Cardiac fibroblast (primary cell): ENCODE data around the gene FSD2.
A peak's percentile ranks its signal among the peaks of the same experiment; 100 is the strongest.

Experiments used
- DNase-seq, 2 donors: peaks; one replicate each; pipeline versions ENCODE4 v3.0.0 to v3.0.0-alpha.2; 2010; ENCODE audit warnings: low read depth in 2 of 2
- H3K4me3 ChIP-seq, 2 donors: replicated peaks in 1 of 2; 1 replicate in 1 of 2; 2 replicates in 1 of 2; pipeline ENCODE4 v1.5.1; 2011; ENCODE audit warnings: low read depth in 2 of 2, low read length in 2 of 2, mild to moderate bottlenecking in 2 of 2, moderate library complexity in 1 of 2
- TF ChIP-seq, protein P1 (sequence below): IDR thresholded peaks from one replicate; pipeline ENCODE4 v1.5.1; 2011; ENCODE audit warnings: low read depth, mild to moderate bottlenecking, low read length, inconsistent platforms

The FSD2 gene

DNA sequence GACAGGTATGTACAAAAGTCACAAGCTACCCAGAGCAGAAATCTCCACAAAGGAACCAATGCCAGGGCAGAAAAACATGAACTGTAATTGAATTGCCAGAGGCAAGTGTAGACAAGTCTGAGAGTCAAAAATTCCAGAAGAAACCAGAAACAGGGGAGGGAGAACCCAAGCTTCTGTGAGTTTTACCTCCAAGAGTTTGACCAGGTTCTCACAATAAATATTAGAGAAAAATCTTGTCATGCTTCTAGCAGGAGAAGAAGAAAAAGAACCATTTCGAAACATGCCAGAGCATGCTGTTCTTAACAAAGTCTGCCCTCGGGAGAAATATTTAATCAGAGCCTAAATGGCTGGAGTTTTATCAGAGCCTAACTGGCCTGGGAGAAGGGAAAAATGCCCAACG, 63.7 kb downstream of the FSD2 start:
- TF ChIP-seq, protein P1, sequence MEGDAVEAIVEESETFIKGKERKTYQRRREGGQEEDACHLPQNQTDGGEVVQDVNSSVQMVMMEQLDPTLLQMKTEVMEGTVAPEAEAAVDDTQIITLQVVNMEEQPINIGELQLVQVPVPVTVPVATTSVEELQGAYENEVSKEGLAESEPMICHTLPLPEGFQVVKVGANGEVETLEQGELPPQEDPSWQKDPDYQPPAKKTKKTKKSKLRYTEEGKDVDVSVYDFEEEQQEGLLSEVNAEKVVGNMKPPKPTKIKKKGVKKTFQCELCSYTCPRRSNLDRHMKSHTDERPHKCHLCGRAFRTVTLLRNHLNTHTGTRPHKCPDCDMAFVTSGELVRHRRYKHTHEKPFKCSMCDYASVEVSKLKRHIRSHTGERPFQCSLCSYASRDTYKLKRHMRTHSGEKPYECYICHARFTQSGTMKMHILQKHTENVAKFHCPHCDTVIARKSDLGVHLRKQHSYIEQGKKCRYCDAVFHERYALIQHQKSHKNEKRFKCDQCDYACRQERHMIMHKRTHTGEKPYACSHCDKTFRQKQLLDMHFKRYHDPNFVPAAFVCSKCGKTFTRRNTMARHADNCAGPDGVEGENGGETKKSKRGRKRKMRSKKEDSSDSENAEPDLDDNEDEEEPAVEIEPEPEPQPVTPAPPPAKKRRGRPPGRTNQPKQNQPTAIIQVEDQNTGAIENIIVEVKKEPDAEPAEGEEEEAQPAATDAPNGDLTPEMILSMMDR, result no peak
- no peak overlapping the region for H3K4me3 ChIP-seq
- no peak for DNase-seq

DNA sequence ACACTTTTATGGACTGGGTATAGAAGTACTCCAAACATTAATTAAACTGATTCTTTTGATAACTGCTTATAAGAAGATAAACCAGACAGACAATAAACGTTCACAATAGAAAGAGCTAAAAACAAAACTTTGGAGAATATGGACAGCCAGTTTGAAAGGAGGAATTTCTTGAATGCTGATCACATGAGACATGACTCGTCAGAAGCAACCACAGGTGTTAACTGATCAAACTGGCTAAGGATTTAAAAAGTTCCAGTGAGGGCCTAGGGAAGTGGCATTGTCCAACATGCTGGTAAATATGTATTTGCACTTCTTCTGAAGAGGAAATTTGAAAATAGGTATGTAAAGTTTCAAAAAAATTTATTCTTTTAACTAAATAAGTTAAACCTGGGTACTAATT, 66.8 kb downstream of the FSD2 start:
- no peak overlapping the region for H3K4me3 ChIP-seq
- TF ChIP-seq, protein P1, result no peak
- DNase-seq, result peak in 1 of 2 donors; percentile 6

DNA sequence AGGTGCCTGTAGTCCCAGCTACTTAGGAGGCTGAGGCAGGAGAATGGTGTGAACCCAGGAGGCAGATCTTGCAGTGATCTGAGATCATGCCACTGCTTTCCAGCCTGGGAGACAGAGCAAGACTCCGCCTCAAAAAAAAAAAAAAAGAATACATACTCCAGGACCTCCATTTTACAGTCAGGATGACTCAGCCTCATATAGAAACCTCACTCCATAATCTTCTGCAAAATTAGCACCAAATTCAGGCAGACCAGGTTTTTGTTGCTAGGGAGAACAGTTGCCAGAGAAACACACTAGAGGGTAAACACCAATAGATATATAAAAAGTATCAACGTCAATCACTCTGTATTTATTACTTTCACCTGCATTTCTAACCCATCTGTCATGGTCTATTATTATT, 67.9 kb downstream of the FSD2 start:
- no peak overlapping the region for H3K4me3 ChIP-seq
- TF ChIP-seq, protein P1, result no peak
- no peak for DNase-seq

DNA sequence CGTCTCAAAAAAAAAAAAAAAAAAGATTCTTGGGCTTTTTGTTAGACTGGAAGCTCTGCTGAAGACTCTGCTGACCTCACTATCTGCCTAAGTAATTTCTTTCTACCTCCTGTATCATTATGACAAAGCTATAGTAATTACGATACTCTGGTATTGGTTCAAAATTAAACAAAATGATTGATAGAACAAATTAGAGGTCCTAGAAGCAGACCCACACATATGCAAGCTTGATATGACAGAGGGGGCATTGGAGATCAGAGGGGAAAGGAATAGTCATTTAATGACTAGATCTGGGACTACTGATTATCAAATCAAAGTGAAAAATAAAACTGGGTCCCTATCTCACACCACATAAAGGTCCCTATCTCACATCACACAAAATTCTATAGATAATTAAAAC, 74.3 kb downstream of the FSD2 start:
- H3K4me3 ChIP-seq, result no peak overlapping the region
- DNase-seq, result no peak
- TF ChIP-seq, protein P1, result no peak

DNA sequence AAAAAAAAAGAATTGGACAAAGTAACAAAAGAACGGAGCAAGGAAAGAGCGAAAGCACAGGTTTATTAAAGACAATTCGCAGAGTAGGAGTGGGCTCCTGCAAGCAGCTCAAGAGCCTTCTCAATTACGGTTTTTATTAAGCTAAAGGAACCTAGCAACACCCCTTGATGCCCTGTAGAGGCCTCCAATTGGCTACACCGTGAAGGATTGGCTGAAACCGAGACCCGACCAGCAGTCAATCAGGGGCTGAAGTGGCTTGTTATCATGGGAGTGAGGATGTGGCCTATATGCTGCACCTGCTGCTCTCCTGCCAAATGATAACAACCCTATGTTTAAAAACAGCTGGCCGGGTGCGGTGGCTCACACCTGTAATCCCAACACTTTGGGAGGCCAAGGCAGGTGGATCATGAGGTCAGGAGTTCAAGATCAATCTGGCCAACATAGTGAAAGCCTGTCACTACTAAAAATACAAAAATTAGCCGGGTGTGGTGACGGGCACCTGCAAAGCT, 75.8 kb downstream of the FSD2 start:
- TF ChIP-seq, protein P1, result no peak
- no peak for DNase-seq

DNA sequence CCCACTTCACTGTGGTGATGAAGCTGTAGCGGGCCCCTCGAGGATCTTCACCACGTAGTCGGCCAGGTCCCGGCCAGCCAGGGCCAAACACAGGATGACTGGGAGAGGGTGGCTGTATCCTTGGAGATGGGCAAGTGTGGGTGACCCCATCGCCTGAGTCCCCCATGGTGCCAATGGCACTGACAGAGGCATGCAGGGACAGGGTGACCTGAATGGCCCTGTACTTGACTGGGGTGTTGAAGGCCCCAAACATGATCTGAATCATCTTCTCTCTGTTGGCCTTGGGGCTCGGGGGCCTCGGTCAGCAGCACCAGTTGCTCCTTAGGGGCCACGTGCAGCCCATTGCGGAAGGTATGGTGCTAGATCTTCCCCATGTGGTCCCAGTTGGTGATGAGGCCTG, 79.1 kb downstream of the FSD2 start:
- H3K4me3 ChIP-seq, result no peak overlapping the region
- TF ChIP-seq, protein P1, result no peak
- DNase-seq, result no peak

More for the DNA sequence above, 75.8 kb downstream of the FSD2 start:
- H3K4me3 ChIP-seq, result no peak overlapping the region

DNA sequence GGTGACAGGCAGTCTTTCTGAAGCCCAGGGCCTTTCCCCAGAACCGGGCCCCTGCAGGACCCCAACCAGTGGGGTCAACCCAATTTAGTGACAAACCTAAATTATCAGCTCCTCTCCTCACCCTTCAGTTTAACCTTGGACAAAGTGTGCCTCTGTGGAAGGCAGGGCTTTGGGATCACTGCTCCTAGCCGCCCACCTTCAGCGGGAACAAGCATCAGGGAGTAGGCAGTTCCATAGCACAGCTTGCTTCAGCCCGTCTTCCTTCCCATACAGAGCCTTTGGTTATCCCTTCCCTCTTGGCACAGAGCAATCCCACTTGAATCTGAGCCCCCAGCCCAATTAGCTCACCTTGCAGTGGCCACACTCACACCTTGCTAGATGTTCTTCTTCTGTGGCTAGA, 90.9 kb downstream of the FSD2 start:
- TF ChIP-seq, protein P1, result no peak
- H3K4me3 ChIP-seq, result no peak overlapping the region
- DNase-seq, result no peak
